HG02884 (cell line): ENCODE data around the gene SBK2.
"Not testable (repeated sequence)": the region's sequence is repeated elsewhere in the genome, so short reads cannot be mapped to it uniquely, and the experiment has no call there.

Source experiments
- ATAC-seq: cut with Tn5 transposase; IDR thresholded peaks from one replicate; pipeline ENCODE4 v1.9.1; 2021; ENCODE audit warnings: mild to moderate bottlenecking, moderate library complexity; ENCODE audit not compliant: unreplicated experiment

Gene SBK2

GRCh38 chr19:55502197-55502952 is 34.6 kb downstream of the SBK2 start:
- no peak for ATAC-seq

GRCh38 chr19:55500368-55500952 is 36.5 kb downstream of the SBK2 start:
- ATAC-seq = no peak

- no peak for ATAC-seq
These were observed 38.6 kb downstream of the SBK2 start for GRCh38 chr19:55498246-55498840.

- no peak for ATAC-seq
These were observed 39.2 kb downstream of the SBK2 start for GRCh38 chr19:55497763-55498162.

GRCh38 chr19:55496820-55497219 is 40.1 kb downstream of the SBK2 start:
- not testable (repeated sequence) for ATAC-seq

GRCh38 chr19:55495646-55496349 is 41.1 kb downstream of the SBK2 start:
- ATAC-seq = no peak

- no peak for ATAC-seq
These were observed 42.7 kb downstream of the SBK2 start for GRCh38 chr19:55494172-55494761.

- ATAC-seq = no peak
These were observed 43.2 kb downstream of the SBK2 start for GRCh38 chr19:55493645-55494171.

- ATAC-seq = no peak
These were observed 43.8 kb downstream of the SBK2 start for GRCh38 chr19:55493052-55493644.

GRCh38 chr19:55492362-55492944 is 44.5 kb downstream of the SBK2 start:
- ATAC-seq = no peak

GRCh38 chr19:55491546-55492360 is 45.2 kb downstream of the SBK2 start:
- no peak for ATAC-seq

GRCh38 chr19:55490478-55491432 is 46.2 kb downstream of the SBK2 start:
- no peak for ATAC-seq

- ATAC-seq = no peak
These were observed 47.0 kb downstream of the SBK2 start for GRCh38 chr19:55489711-55490477.

GRCh38 chr19:55488986-55489710 is 47.8 kb downstream of the SBK2 start:
- ATAC-seq = no peak

- no peak for ATAC-seq
These were observed 48.8 kb downstream of the SBK2 start, which contains the start of gene SSC5D for GRCh38 chr19:55487924-55488687. Gene SSC5D, plus strand, starts transcription at chr19:55488436. Its CDS starts 154 bp downstream, at chr19:55488590.
